ENCODE data around the gene FHAD1.

Gene FHAD1

GRCh38 chr1:15345705-15346345 is 98.8 kb downstream of the FHAD1 start:
- no peak for DNase-seq (ENCODE audit: low read depth in 2 of 2)

GRCh38 chr1:15346346-15347030 is 99.5 kb downstream of the FHAD1 start:
- no peak for DNase-seq (ENCODE audit: low read depth in 2 of 2)

GRCh38 chr1:15347182-15347581 is 100.2 kb downstream of the FHAD1 start:
- no peak for DNase-seq (ENCODE audit: low read depth in 2 of 2)

GRCh38 chr1:15348648-15349047 is 101.6 kb downstream of the FHAD1 start:
- no peak for DNase-seq (ENCODE audit: low read depth in 2 of 2)

GRCh38 chr1:15349133-15349532 is 102.1 kb downstream of the FHAD1 start:
- no peak for DNase-seq (ENCODE audit: low read depth in 2 of 2)

- no peak for DNase-seq (ENCODE audit: low read depth in 2 of 2)
Measured at GRCh38 chr1:15350151-15350550, 103.1 kb downstream of the FHAD1 start.

- no peak for DNase-seq (ENCODE audit: low read depth in 2 of 2)
Measured at GRCh38 chr1:15350551-15351200, 103.7 kb downstream of the FHAD1 start.

GRCh38 chr1:15351310-15351709 is 104.3 kb downstream of the FHAD1 start:
- no peak for DNase-seq (ENCODE audit: low read depth in 2 of 2)

GRCh38 chr1:15352128-15352957 is 105.3 kb downstream of the FHAD1 start:
- DNase-seq (ENCODE audit: low read depth in 2 of 2): no peak

GRCh38 chr1:15353839-15354579 is 107.0 kb downstream of the FHAD1 start:
- DNase-seq (ENCODE audit: low read depth in 2 of 2): no peak

GRCh38 chr1:15354580-15354965 is 107.5 kb downstream of the FHAD1 start:
- no peak for DNase-seq (ENCODE audit: low read depth in 2 of 2)

GRCh38 chr1:15355968-15356625 is 109.1 kb downstream of the FHAD1 start:
- peak in 1 of 2 experiments; percentile 38 for DNase-seq (ENCODE audit: low read depth in 2 of 2)

- DNase-seq (ENCODE audit: low read depth in 2 of 2): no peak
Measured at GRCh38 chr1:15357612-15358207, 110.7 kb downstream of the FHAD1 start.

GRCh38 chr1:15358565-15359133 is 111.6 kb downstream of the FHAD1 start:
- DNase-seq (ENCODE audit: low read depth in 2 of 2): no peak

- no peak for DNase-seq (ENCODE audit: low read depth in 2 of 2)
Measured at GRCh38 chr1:15360700-15361099, 113.7 kb downstream of the FHAD1 start.

- DNase-seq (ENCODE audit: low read depth in 2 of 2): no peak
Measured at GRCh38 chr1:15362096-15362736, 115.2 kb downstream of the FHAD1 start.

- DNase-seq (ENCODE audit: low read depth in 2 of 2): no peak
Measured at GRCh38 chr1:15362737-15363128, 115.7 kb downstream of the FHAD1 start.

- DNase-seq (ENCODE audit: low read depth in 2 of 2): no peak
Measured at GRCh38 chr1:15364740-15365139, 117.7 kb downstream of the FHAD1 start.

- no peak for DNase-seq (ENCODE audit: low read depth in 2 of 2)
Measured at GRCh38 chr1:15368888-15369287, 121.9 kb downstream of the FHAD1 start.

GRCh38 chr1:15370268-15370667 is 123.2 kb downstream of the FHAD1 start:
- DNase-seq (ENCODE audit: low read depth in 2 of 2): no peak
